SU-DHL-6 (cell line): ENCODE results near the gene MRPL1.

Experiments
- CTCF ChIP-seq: fragments of 200-600 bp; sonication (generic); IDR thresholded peaks from one replicate; pipeline ENCODE4 v1.5.1; 2017; ENCODE audit warnings: antibody characterized with exemption, mild to moderate bottlenecking, low read length, moderate library complexity; ENCODE audit not compliant: insufficient read depth, poor library complexity, severe bottlenecking
- EZH2phosphoT487 ChIP-seq: fragments of 200-600 bp; sonication (generic), shearing (Covaris generic); conservative IDR thresholded peaks from 2 replicates; pipeline ENCODE4 v1.6.1; 2018; ENCODE audit warnings: mild to moderate bottlenecking, antibody characterized with exemption, low read length, moderate library complexity, mixed read lengths

GRCh38 chr4:77930154-77930639 is 67.6 kb downstream of the MRPL1 start:
- no peak for TF ChIP-seq EZH2phosphoT487
- no peak for TF ChIP-seq CTCF
